ENCODE data around the gene IFT81.
"Not testable (repeated sequence)": the region's sequence is repeated elsewhere in the genome, so short reads cannot be mapped to it uniquely, and the experiment has no call there.

Gene IFT81

DNA sequence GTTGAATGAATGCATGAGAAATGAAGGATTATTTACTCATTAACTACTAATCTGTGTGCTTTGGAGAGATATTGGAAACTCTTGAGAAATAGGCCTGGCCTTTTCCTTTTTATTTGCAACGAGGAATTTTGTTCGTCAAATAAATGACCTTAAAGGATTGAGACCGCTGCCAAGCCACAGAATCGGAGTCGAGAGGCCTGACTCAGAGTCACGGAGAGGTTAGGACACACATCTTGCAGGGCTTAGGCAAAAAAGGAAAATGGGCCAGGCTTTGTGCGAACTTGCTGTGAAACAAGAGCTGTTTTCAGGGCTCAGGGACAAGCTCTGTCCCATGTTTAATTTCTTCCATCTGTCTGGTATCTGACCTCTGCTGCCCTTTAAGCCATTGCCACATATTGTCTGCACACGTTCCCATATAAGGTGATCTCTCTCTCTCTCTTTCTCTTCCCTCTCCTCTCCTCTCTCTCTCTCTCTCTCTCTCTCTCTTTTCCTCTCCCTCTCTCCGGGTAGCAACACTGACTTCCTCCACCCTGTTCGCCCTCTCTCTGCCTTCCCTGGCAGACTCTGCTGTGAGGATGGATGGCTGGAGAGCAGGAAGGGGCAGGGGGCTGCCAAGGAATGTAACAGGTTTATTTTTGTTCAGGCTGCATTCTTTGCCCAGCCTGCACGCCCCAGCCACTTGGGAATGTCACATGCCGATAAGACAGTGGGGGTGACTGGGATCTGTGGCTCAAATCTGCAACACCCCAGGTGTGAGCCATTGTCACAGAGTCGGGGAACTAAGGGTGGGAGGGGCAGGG is 14.9 kb upstream of the IFT81 start:
- DNase-seq = no peak

GRCh38 chr12:110109837-110110535 is 14.2 kb upstream of the IFT81 start:
- no peak for DNase-seq

- no peak for DNase-seq
These were observed 12.5 kb upstream of the IFT81 start for GRCh38 chr12:110111476-110112334.

GRCh38 chr12:110112335-110112660 is 11.9 kb upstream of the IFT81 start:
- DNase-seq = no peak

DNA sequence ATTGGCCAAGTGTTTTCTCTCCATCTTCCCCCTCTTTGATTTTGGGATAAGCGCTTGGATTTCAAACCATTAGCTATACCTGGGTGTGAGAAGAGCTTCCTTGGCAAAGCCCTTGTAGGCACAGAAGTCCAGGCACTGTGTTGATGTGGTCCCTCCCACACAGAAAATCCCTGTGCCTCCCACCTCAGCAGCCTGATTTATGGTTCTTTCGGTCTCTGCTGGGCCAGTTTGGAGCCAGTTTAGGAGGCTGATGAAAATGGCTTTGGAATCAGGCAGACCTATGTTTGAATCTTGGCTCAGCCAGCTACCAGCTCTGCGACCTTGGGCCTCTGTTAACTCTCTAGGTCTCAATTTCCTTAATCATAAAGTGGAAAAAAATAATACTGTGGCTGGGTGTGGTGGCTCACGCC is 9.6 kb upstream of the IFT81 start:
- no peak for DNase-seq

GRCh38 chr12:110115675-110116074 is 8.5 kb upstream of the IFT81 start:
- no peak for DNase-seq

DNA sequence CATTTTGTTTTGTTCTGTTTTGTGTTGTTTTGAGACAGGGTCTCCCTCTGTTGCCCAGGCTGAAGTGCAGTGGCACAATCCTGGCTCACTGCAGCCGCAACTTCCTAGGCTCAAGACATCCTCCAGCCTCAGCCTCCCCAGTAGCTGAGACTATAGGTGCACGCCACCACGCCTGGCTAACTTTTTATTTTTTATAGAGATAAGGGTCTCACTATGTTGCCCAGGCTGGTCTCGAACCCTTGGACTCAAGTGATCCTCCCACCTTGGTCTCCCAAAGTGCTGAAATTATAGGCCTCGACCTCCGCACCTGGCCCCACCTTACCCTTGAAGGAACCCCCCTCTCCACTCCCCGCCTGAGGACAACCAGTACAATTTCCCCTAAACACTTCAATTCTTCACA is 7.5 kb upstream of the IFT81 start:
- DNase-seq = no peak

DNA sequence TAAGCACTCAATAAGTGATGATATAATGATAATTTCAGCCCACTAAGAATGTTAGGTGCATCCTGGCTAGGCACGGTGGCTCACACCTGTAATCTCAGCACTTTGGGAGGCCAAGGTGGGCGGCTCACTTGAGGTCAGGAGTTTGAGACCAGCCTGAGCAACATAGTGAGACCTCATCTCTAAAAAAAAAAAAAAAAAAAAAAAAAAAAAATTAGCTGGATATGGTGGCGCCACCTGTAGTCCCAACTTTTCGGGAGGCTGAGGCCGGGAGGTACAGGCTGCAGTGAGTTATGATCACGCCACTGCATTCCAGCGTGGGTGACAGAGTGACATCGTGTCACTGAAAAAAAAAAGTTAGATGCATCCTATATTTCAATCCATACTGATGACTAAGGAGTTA is 6.9 kb upstream of the IFT81 start:
- not testable (repeated sequence) for DNase-seq

GRCh38 chr12:110117956-110118685 is 6.0 kb upstream of the IFT81 start:
- no peak for DNase-seq

DNA sequence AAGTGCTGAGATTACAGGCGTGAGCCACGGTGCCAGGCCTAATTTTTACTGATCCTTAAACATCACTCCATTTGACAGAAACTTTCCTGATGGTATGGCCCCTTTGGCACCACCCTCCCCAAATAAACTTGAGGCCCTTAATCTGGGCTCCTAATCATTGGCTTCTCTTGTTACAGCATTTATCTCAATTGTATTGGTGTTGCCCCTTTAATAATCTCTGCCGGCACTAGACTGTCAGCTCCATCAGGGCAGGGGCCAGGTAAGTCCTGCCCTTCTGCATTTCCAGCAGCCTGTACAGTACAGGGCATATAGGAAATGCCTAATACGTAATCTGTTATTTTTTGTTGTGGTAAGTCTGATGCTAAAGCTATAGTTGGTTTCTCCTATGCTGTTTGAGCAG is 1.2 kb upstream of the IFT81 start:
- DNase-seq = no peak

DNA sequence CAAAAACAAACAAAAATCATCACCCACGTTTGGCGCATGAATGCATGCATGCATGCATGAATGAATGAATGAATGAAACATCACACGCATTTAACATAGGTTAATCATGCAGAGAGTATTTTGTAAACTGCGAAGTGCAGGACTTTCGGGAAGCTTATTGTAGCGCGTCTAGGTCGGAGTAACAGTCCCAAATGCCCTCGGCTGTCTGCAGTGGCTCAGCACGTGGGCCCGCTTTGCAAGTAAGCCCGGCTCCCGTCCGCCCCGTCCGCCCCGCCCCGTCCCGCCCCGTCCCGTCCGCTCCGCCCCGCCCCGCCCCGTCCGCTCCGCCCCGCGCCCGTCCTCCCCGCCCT is 263 bp upstream of the IFT81 start:
- DNase-seq = no peak

DNA sequence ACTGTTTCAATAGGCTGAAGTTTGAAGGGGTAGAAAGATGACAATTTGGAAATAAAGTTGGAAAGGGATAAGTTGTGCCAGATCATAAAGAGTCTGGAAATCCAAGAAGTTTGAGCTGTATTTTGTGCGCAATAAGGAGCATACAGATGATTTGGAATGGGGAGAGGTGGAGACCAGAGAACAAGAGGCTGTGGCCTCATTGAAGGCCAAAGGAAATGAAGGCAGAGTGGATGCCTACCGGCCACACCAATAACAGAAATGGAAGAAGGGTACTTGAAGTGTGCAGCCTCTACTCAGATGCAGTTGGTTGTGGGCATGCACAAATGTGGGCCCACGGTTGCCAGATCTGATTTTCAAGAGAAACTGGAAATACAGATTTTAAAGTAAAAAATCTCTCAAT is 2.4 kb downstream of the IFT81 start:
- no peak for DNase-seq

DNA sequence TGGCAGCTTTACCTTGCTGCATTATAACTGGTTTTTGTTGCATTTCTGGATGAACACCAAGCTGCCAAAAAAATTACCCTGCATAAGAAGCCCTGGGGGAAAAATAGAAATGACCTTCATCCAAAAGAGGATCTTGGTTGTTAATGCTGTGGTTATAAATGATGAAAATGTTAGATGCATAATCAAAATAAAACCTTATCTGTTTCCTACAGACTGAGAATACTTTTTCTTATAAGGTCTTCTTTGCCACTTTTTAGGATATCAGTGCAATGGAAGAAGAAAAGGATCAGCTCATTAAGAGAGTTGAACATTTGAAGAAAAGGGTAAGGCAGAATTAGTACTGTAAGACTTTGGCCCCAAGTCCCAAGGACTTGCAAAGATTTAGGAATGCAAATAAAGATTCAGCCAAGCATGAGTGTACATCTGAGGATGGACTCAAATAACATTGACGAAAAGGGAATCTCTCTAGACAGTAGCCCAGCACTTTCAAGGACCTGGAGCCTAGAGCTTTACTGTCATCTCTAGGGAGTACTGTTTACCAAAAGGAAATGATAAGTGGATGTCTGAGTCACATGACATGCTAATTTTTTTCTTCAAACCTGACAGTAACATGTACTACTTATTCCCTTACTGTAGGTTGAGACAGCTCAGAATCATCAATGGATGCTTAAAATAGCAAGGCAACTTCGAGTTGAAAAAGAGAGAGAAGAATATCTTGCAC is 10.7 kb downstream of the IFT81 start:
- DNase-seq = no peak

DNA sequence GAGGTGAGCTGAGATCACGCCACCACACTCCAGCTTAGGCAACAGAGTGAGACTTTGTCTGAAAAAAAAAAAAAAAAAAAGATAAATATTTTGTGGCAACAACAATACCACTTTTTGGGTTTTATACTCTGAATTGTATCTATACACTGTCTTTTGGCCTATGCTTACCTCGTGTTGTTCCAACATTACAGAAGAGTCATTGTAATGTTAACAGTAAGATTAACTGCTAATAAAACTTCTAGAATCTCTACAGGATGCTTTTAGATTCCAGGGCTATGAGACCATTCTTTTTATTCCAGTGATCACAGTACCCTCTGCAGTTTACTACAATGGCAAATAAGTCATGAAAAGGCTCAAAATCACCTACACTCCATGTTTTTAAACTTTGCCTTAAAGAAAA is 11.6 kb downstream of the IFT81 start:
- no peak for DNase-seq

DNA sequence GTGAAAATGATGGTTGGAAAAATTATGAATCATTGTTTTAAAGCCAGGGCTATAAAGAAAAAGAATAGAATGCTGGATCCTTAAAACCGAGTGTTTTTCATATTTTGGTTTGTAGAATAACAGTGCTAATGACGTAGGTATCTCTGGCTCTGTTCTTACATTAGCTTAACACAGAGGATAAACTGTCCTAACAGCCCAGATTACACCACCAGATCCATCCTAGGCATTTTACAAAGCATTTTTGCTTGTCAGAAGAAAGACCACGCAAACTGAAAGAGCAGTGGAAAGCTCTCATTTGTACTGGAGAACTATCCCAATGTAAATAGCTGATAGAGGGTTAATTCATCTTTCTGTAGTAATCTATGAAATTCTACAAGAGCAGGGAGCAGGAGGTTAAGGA is 13.6 kb downstream of the IFT81 start:
- DNase-seq = no peak

- DNase-seq = no peak
These were observed 17.2 kb downstream of the IFT81 start for GRCh38 chr12:110141389-110141788.

DNA sequence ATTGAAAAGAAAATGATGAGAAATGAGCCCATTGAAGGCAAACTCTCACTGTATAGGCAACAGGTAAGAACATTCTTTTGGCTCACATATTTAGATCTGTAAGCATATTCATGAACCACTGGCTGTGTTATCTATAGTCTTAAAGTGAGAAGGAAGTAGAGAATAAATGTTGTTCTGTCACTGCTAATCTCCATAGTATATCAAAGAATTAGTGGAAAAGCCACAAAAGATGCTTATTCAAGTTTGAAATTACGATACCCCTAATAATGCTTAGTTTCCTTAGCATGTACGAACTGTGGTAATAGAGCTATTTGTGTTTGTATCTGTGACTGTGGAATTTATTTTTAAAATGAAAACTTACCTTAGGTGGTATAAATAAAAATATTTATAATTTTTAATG is 22.8 kb downstream of the IFT81 start:
- no peak for DNase-seq

DNA sequence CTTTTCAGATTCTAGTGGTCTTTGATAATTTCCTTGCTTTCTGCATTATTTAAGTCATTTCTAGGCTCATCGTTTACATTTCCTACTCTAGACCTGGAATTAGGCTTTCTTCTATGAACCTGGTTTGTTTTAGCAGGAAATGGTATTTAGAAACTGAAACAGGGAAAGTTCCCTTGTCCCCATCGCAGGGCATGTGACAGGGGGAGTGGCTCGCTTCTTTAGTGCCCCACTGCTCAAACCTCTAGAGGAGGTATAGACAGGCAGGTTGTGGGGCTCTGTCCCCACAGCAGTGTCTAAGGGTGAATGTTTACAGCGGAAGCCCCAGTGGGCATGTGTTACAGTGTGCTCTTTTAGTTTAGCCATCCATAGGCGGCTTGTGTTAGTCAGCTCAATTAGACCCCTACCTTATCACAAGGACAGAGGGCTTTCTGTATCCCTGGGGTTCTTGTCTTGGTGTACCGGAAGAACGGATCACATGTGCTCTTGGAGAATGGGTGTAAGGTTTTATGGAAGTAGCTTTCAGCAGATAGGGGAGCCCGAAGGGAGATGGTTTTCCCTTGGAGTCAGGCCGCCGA is 25.0 kb downstream of the IFT81 start:
- no peak for DNase-seq

DNA sequence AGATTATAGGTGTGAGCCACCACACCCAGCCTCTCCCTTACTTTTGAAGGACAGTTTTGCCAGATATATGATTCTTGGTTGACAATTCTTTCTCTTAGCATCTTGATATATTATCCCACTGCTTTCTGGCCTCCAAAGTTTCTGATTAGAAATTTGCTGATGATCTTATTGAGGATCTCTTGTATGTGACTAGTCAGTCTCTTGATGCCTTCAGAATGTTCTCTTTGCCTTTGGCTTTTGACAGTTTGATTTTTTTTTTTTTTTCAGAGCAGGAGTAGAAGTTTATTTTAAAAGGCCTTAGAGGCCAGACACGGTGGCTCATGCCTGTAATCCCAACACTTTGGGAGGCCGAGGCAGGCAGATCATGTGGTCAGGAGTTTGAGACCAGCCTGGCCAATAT is 32.6 kb downstream of the IFT81 start:
- no peak for DNase-seq

GRCh38 chr12:110157539-110157938 is 33.4 kb downstream of the IFT81 start:
- DNase-seq = no peak

- DNase-seq = no peak
These were observed 35.6 kb downstream of the IFT81 start for GRCh38 chr12:110159671-110160245.
